Femur (tissue), 1 donor: ENCODE data around the gene GLYATL1.
"Not testable (repeated sequence)": the region's sequence is repeated elsewhere in the genome, so short reads cannot be mapped to it uniquely, and the experiment has no call there.

Experiments
- DNase-seq: peaks from one replicate; pipeline ENCODE4 v3.0.0-alpha.2; 2017

The GLYATL1 gene

GRCh38 chr11:58999291-58999680 is 60.0 kb downstream of the GLYATL1 start:
- no peak for DNase-seq

GRCh38 chr11:59000003-59000402 is 60.7 kb downstream of the GLYATL1 start:
- DNase-seq: no peak

GRCh38 chr11:59002006-59002405 is 62.7 kb downstream of the GLYATL1 start:
- not testable (repeated sequence) for DNase-seq
